COLO668 (cell line): ENCODE results near the gene SLC36A4.
"Not testable (repeated sequence)": the region's sequence is repeated elsewhere in the genome, so short reads cannot be mapped to it uniquely, and the experiment has no call there.

Source experiments
- DNase-seq: peaks from one replicate; lab custom pipeline; 2025; ENCODE audit not compliant: unreplicated experiment; lab: John Stamatoyannopoulos, UW

Gene SLC36A4

GRCh38 chr11:93197380-93198214 lies at the start of gene SLC36A4:
TSS of gene SLC36A4 (minus strand) at chr11:93197991. CDS start at chr11:93197832, 159 bp downstream.
- peak; percentile 95 for DNase-seq

- DNase-seq, result not testable (repeated sequence)
These were observed 49.0 kb upstream of the SLC36A4 start for GRCh38 chr11:93246790-93247189.

GRCh38 chr11:93244018-93244417 lies 46.2 kb upstream of the SLC36A4 start:
- no peak for DNase-seq

- no peak for DNase-seq
These were observed 42.2 kb upstream of the SLC36A4 start for GRCh38 chr11:93239966-93240365.

- DNase-seq, result no peak
These were observed 41.2 kb upstream of the SLC36A4 start for GRCh38 chr11:93238956-93239355.

GRCh38 chr11:93236741-93237675 lies 39.2 kb upstream of the SLC36A4 start:
- no peak for DNase-seq

- peak; percentile 83 for DNase-seq
These were observed 36.9 kb upstream of the SLC36A4 start for GRCh38 chr11:93234602-93235207.

- DNase-seq, result no peak
These were observed 32.1 kb upstream of the SLC36A4 start for GRCh38 chr11:93229876-93230275.

GRCh38 chr11:93225662-93226061 lies 27.9 kb upstream of the SLC36A4 start:
- no peak for DNase-seq

GRCh38 chr11:93221539-93221938 lies 23.7 kb upstream of the SLC36A4 start:
- DNase-seq, result peak; percentile 85

- no peak for DNase-seq
These were observed 22.3 kb upstream of the SLC36A4 start for GRCh38 chr11:93220078-93220477.

- DNase-seq, result peak; percentile 37
These were observed 21.6 kb upstream of the SLC36A4 start for GRCh38 chr11:93219440-93219839.

GRCh38 chr11:93216511-93217101 lies 18.8 kb upstream of the SLC36A4 start:
- peak; percentile 79 for DNase-seq

GRCh38 chr11:93213622-93214021 lies 15.8 kb upstream of the SLC36A4 start:
- no peak for DNase-seq

GRCh38 chr11:93212094-93212493 lies 14.3 kb upstream of the SLC36A4 start:
- no peak for DNase-seq

- no peak for DNase-seq
These were observed 11.7 kb upstream of the SLC36A4 start for GRCh38 chr11:93209466-93209865.

- no peak for DNase-seq
These were observed 11.0 kb upstream of the SLC36A4 start for GRCh38 chr11:93208663-93209270.

GRCh38 chr11:93199616-93200015 lies 1.8 kb upstream of the SLC36A4 start:
- no peak for DNase-seq

GRCh38 chr11:93198215-93198845 lies 539 bp upstream of the SLC36A4 start:
- DNase-seq, result no peak

GRCh38 chr11:93196816-93197379 lies 893 bp downstream of the SLC36A4 start:
- DNase-seq, result no peak
